HEK293T (cell line): ENCODE measurements around the gene EREG.

Source experiments
- CTCF ChIA-PET: fragments of 350-600 bp; formaldehyde crosslinking; extraction: SDS; loops from one replicate; lab custom pipeline; 2021; ENCODE audit warnings: antibody characterized with exemption, inconsistent platforms; lab: Yijun Ruan, JAX
- POLR2A ChIA-PET: fragments of 350-600 bp; formaldehyde crosslinking; extraction: SDS; loops from one replicate; lab custom pipeline; 2020; ENCODE audit warnings: antibody characterized with exemption, inconsistent platforms; lab: Yijun Ruan, JAX
- DNase-seq: peaks from one replicate; pipeline ENCODE4 v3.0.0; 2012; ENCODE audit warnings: mixed read lengths; ENCODE audit errors: extremely low spot score
- ARNT ChIP-seq: fragments of 450-650 bp; IDR thresholded peaks from 2 replicates; pipeline ENCODE4 v1.6.1; 2017; ENCODE audit warnings: mild to moderate bottlenecking
- BHLHE40 ChIP-seq: fragments of 450-650 bp; IDR thresholded peaks from 2 replicates; pipeline ENCODE4 v1.6.1; 2016; ENCODE audit warnings: mild to moderate bottlenecking, moderate library complexity, borderline replicate concordance
- CTBP1 ChIP-seq: fragments of 450-650 bp; IDR thresholded peaks from 2 replicates; pipeline ENCODE4 v1.6.1; 2016; ENCODE audit warnings: borderline replicate concordance
- ELF4 ChIP-seq: fragments of 450-650 bp; IDR thresholded peaks from 2 replicates; pipeline ENCODE4 v1.6.1; 2017; ENCODE audit warnings: antibody characterized with exemption
- FOXA1 ChIP-seq: fragments of 450-650 bp; IDR thresholded peaks from 2 replicates; pipeline ENCODE4 v1.6.1; 2016; ENCODE audit warnings: mild to moderate bottlenecking
- FOXK2 ChIP-seq: fragments of 450-650 bp; IDR thresholded peaks from 2 replicates; pipeline ENCODE4 v1.6.1; 2016; ENCODE audit warnings: mild to moderate bottlenecking
- FOXM1 ChIP-seq: fragments of 450-650 bp; IDR thresholded peaks from 2 replicates; pipeline ENCODE4 v1.6.1; 2017; ENCODE audit warnings: mild to moderate bottlenecking, borderline replicate concordance
- HDGF ChIP-seq: fragments of 450-650 bp; IDR thresholded peaks from 2 replicates; pipeline ENCODE4 v1.6.1; 2017; ENCODE audit warnings: antibody characterized with exemption, borderline replicate concordance
- L3MBTL2 ChIP-seq: fragments of 450-650 bp; conservative IDR thresholded peaks from 2 replicates; pipeline ENCODE4 v1.6.1; 2016; ENCODE audit warnings: mild to moderate bottlenecking
- LEF1 ChIP-seq: fragments of 450-650 bp; IDR thresholded peaks from 2 replicates; pipeline ENCODE4 v1.6.1; 2017; ENCODE audit warnings: mild to moderate bottlenecking, borderline replicate concordance
- NFRKB ChIP-seq: fragments of 450-650 bp; IDR thresholded peaks from 2 replicates; pipeline ENCODE4 v1.6.1; 2016; ENCODE audit warnings: mild to moderate bottlenecking, moderate library complexity
- PKNOX1 ChIP-seq: fragments of 450-650 bp; IDR thresholded peaks from 2 replicates; pipeline ENCODE4 v1.6.1; 2016
- SP1 ChIP-seq: fragments of 450-650 bp; IDR thresholded peaks from 2 replicates; pipeline ENCODE4 v1.6.1; 2017
- SUZ12 ChIP-seq: fragments of 450-650 bp; IDR thresholded peaks from 2 replicates; pipeline ENCODE4 v1.6.1; 2016; ENCODE audit warnings: mild to moderate bottlenecking
- TARDBP ChIP-seq: fragments of 450-650 bp; IDR thresholded peaks from 2 replicates; pipeline ENCODE4 v1.6.1; 2016
- ZNF384 ChIP-seq: fragments of 450-650 bp; IDR thresholded peaks from 2 replicates; pipeline ENCODE4 v1.6.1; 2016

EREG gene

GRCh38 chr4:74362347-74362746, 2.6 kb upstream of the EREG start:
- ChIA-PET CTCF (no interaction called here), POLR2A (no interaction called here)
- DNase-seq, result no peak
- TF ChIP-seq SUZ12 (no peak), CTBP1 (no peak)

- TF ChIP-seq L3MBTL2 (no peak), ARNT (no peak), CTBP1 (no peak), SUZ12 (no peak), HDGF (no peak), BHLHE40 (no peak), ELF4 (no peak)
- CTCF ChIA-PET, result no interaction called here
- DNase-seq, result no peak
- POLR2A ChIA-PET, result no interaction called here
These were observed 691 bp upstream of the EREG start for GRCh38 chr4:74364256-74364651.

- no peak for TF ChIP-seq ELF4
- no peak for TF ChIP-seq L3MBTL2
- no peak for TF ChIP-seq FOXK2
- TF ChIP-seq ARNT, result no peak
- no peak for TF ChIP-seq HDGF
- TF ChIP-seq TARDBP, result no peak
- no peak for TF ChIP-seq FOXM1
- no peak for TF ChIP-seq LEF1
- no peak for TF ChIP-seq BHLHE40
- no peak for TF ChIP-seq NFRKB
- no peak for TF ChIP-seq FOXA1
- no peak for TF ChIP-seq SP1
- no peak for TF ChIP-seq SUZ12
- TF ChIP-seq ZNF384, result no peak
- TF ChIP-seq PKNOX1, result no peak
- DNase-seq, result no peak
- POLR2A ChIA-PET, result no interaction called here
- CTCF ChIA-PET, result no interaction called here
These were observed 816 bp downstream of the EREG start for GRCh38 chr4:74365761-74366160.

GRCh38 chr4:74366367-74366911, 1.5 kb downstream of the EREG start:
- ChIA-PET CTCF (no interaction called here), POLR2A (no interaction called here)
- no peak for DNase-seq
- TF ChIP-seq L3MBTL2 (no peak), CTBP1 (no peak), HDGF (no peak), FOXM1 (no peak), FOXA1 (no peak), ELF4 (no peak), TARDBP (no peak), SUZ12 (no peak), NFRKB (no peak), ZNF384 (no peak), PKNOX1 (no peak), FOXK2 (no peak), LEF1 (no peak), ARNT (no peak), SP1 (no peak), BHLHE40 (no peak)

- DNase-seq, result no peak
- ChIA-PET POLR2A (no interaction called here), CTCF (no interaction called here)
- TF ChIP-seq BHLHE40 (no peak), FOXM1 (no peak), ARNT (no peak), LEF1 (no peak), PKNOX1 (no peak), L3MBTL2 (no peak), CTBP1 (no peak), HDGF (no peak), SP1 (no peak), ELF4 (no peak), FOXK2 (no peak), ZNF384 (no peak)
These were observed 2.8 kb downstream of the EREG start for GRCh38 chr4:74367656-74368290.

- no peak for DNase-seq
- CTCF ChIA-PET, result no interaction called here
- TF ChIP-seq ZNF384 (no peak), ARNT (no peak), HDGF (no peak)
- POLR2A ChIA-PET, result no interaction called here
These were observed 3.7 kb downstream of the EREG start for GRCh38 chr4:74368596-74368995.

- TF ChIP-seq HDGF, result no peak
- no peak for TF ChIP-seq CTBP1
- TF ChIP-seq ARNT, result no peak
- TF ChIP-seq ZNF384, result no peak
- no peak for TF ChIP-seq FOXM1
- no peak for TF ChIP-seq SP1
- no peak for TF ChIP-seq LEF1
- CTCF ChIA-PET, result interaction anchor here (0.8 kb wide), 1 partner anchor 164 kb away, joined by 3 read pairs; no protein-coding TSS in a partner anchor
- POLR2A ChIA-PET, result no interaction called here
- no peak for DNase-seq
These were observed 4.9 kb downstream of the EREG start for GRCh38 chr4:74369855-74370254.
